ENCODE measurements around the gene PLA2G15. TPM values are rescaled to one million over a fixed set of nuclear protein-coding genes. Genes with fewer than 3 reads are reported as not detected.

The PLA2G15 gene
- total RNA-seq, 1 donor from 2014 or later: 20.9 TPM

DNA sequence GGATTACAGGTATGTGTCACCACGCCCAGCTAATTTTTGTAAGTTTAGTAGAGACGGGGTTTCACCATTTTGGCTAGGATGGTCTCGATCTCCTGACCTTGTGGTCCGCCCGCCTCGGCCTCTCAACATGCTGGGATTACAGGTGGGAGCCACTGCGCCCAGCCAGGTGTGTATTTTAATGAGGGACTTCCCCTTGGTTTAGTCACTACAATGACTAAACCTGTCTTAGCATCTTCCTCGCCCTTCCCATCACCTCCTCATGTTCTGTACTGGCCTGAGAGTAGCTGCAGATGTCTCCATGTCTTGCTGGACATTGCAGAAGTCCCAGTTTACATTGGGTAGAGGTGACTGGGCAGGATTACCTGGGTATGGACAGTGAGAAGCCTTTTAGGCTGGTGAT, 28.7 kb downstream of the PLA2G15 start:
- TF ChIP-seq, protein P1, sequence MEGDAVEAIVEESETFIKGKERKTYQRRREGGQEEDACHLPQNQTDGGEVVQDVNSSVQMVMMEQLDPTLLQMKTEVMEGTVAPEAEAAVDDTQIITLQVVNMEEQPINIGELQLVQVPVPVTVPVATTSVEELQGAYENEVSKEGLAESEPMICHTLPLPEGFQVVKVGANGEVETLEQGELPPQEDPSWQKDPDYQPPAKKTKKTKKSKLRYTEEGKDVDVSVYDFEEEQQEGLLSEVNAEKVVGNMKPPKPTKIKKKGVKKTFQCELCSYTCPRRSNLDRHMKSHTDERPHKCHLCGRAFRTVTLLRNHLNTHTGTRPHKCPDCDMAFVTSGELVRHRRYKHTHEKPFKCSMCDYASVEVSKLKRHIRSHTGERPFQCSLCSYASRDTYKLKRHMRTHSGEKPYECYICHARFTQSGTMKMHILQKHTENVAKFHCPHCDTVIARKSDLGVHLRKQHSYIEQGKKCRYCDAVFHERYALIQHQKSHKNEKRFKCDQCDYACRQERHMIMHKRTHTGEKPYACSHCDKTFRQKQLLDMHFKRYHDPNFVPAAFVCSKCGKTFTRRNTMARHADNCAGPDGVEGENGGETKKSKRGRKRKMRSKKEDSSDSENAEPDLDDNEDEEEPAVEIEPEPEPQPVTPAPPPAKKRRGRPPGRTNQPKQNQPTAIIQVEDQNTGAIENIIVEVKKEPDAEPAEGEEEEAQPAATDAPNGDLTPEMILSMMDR (IDR thresholded peaks at IDR 0.05; ENCODE audit: unreplicated experiment): no peak

GRCh38 chr16:68274441-68274840, 29.3 kb downstream of the PLA2G15 start:
- Mint-ChIP-seq H3K4me1 (ENCODE audit: low read depth) (peaks cover 20% of the 10 kb centered on the region), H3K27ac (no peak overlapping the region), H3K36me3 (ENCODE audit: insufficient read depth) (no peaks in the 10 kb centered on the region), H3K4me3 (ENCODE audit: low read depth) (no peak overlapping the region), H3K27me3 (no peaks in the 10 kb centered on the region), H3K9me3 (ENCODE audit: low read depth) (no peaks in the 10 kb centered on the region)
- no peak for DNase-seq (ENCODE audit: low spot score, unreplicated experiment)
- TF ChIP-seq, protein P1 (IDR thresholded peaks at IDR 0.05; ENCODE audit: unreplicated experiment): no peak

More for the DNA sequence above, 28.7 kb downstream of the PLA2G15 start:
- peaks cover 25% of the 10 kb centered on the region for H3K4me1 Mint-ChIP-seq (ENCODE audit: low read depth)
- H3K27me3 Mint-ChIP-seq: no peaks in the 10 kb centered on the region
- H3K4me3 Mint-ChIP-seq (ENCODE audit: low read depth): no peak overlapping the region
- no peak overlapping the region for H3K27ac Mint-ChIP-seq
- no peak for DNase-seq (ENCODE audit: low spot score, unreplicated experiment)
- no peaks in the 10 kb centered on the region for H3K36me3 Mint-ChIP-seq (ENCODE audit: insufficient read depth)
- H3K9me3 Mint-ChIP-seq (ENCODE audit: low read depth): no peaks in the 10 kb centered on the region

- Mint-ChIP-seq H3K36me3 (ENCODE audit: insufficient read depth) (no peaks in the 10 kb centered on the region), H3K4me1 (ENCODE audit: low read depth) (peaks cover 20% of the 10 kb centered on the region), H3K9me3 (ENCODE audit: low read depth) (no peaks in the 10 kb centered on the region), H3K27me3 (no peaks in the 10 kb centered on the region), H3K4me3 (ENCODE audit: low read depth) (peak overlapping the region; percentile 2), H3K27ac (peak overlapping the region; percentile 81)
- no peak for DNase-seq (ENCODE audit: low spot score, unreplicated experiment)
- TF ChIP-seq, protein P1 (IDR thresholded peaks at IDR 0.05; ENCODE audit: unreplicated experiment): no peak
Measured at GRCh38 chr16:68275611-68276191, 30.5 kb downstream of the PLA2G15 start.

DNA sequence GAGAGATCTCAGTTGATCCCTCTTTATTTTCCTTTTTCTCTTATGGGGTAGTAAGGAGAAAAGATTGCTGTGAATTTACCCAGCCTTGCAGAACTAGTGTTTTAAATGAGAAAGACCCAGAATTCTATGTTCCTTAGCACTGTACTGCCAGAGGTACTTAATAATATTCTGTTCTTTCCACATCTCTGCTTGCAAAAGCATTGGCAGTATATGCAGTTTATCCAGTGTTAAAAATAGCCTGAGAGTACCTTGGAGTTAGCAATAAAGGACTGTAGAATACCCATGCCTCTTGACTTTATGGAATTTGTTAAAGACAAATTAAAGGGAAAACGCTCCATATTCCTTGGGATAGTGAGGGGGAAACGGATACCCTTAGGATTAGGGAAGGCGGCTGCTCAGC, 31.1 kb downstream of the PLA2G15 start:
- Mint-ChIP-seq H3K36me3 (ENCODE audit: insufficient read depth) (no peaks in the 10 kb centered on the region), H3K27ac (peak overlapping the region; percentile 81), H3K9me3 (ENCODE audit: low read depth) (no peaks in the 10 kb centered on the region), H3K4me3 (ENCODE audit: low read depth) (peak overlapping the region; percentile 2), H3K4me1 (ENCODE audit: low read depth) (peaks cover 20% of the 10 kb centered on the region), H3K27me3 (no peaks in the 10 kb centered on the region)
- DNase-seq (ENCODE audit: low spot score, unreplicated experiment): no peak
- TF ChIP-seq, protein P1 (IDR thresholded peaks at IDR 0.05; ENCODE audit: unreplicated experiment): no peak

DNA sequence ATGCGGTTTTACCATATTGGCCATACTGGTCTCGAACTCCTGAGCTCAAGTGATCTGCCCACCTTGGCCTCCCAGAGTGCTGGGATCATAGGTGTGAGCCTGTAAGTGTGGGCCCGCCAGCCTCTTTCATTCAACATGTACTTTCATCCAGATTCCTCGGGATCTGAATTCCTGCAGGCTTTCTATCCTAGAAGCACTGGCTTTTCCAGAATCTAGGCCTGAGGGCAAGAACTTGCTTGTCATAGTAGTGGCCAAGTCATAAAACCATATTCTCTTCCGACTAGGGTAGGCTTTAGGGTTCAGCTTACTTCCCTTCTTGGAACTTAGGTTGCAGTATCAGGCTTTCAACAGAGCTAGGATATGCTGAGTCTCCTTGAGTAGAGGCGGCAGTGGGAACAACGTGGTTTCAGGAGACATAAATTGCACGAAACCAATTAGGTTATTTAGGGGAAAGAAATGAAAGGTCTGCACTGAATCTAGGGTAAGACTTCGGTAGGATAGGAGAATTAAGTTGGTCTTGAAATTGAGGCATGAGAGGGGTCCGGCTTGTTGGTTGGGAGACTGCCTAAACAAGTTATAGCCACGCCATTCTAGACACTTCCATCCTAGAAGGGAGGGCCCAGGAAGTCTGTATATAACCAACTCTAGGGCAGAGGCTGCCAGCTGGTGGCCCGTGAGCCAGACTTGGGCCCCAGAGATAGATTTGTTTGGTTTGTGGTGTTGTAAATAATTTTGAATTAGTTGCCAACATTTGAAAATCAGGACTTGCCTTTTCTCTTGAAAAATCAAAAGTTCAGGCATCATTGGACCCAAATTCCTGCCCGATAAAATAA, 34.8 kb downstream of the PLA2G15 start:
- H3K4me3 Mint-ChIP-seq (ENCODE audit: low read depth): no peak overlapping the region
- peaks cover 11% of the 10 kb centered on the region for H3K4me1 Mint-ChIP-seq (ENCODE audit: low read depth)
- no peaks in the 10 kb centered on the region for H3K9me3 Mint-ChIP-seq (ENCODE audit: low read depth)
- TF ChIP-seq, protein P1 (IDR thresholded peaks at IDR 0.05; ENCODE audit: unreplicated experiment): no peak
- H3K27me3 Mint-ChIP-seq: no peaks in the 10 kb centered on the region
- H3K27ac Mint-ChIP-seq: no peak overlapping the region
- no peaks in the 10 kb centered on the region for H3K36me3 Mint-ChIP-seq (ENCODE audit: insufficient read depth)
- no peak for DNase-seq (ENCODE audit: low spot score, unreplicated experiment)
